Stimulated activated CD4-positive, alpha-beta T cell treated with anti-CD3 and anti-CD28 coated beads, Interleukin-4, amount 100 ng/mL, for 4 hours (primary cell): ENCODE data around the gene POU2F2.
"Not testable (repeated sequence)": the region's sequence is repeated elsewhere in the genome, so short reads cannot be mapped to it uniquely, and the experiment has no call there.

Experiments used
- DNase-seq, 2 experiments: peaks; one replicate each; pipeline ENCODE4 v3.0.0-alpha.2; 2020

Gene POU2F2

DNA sequence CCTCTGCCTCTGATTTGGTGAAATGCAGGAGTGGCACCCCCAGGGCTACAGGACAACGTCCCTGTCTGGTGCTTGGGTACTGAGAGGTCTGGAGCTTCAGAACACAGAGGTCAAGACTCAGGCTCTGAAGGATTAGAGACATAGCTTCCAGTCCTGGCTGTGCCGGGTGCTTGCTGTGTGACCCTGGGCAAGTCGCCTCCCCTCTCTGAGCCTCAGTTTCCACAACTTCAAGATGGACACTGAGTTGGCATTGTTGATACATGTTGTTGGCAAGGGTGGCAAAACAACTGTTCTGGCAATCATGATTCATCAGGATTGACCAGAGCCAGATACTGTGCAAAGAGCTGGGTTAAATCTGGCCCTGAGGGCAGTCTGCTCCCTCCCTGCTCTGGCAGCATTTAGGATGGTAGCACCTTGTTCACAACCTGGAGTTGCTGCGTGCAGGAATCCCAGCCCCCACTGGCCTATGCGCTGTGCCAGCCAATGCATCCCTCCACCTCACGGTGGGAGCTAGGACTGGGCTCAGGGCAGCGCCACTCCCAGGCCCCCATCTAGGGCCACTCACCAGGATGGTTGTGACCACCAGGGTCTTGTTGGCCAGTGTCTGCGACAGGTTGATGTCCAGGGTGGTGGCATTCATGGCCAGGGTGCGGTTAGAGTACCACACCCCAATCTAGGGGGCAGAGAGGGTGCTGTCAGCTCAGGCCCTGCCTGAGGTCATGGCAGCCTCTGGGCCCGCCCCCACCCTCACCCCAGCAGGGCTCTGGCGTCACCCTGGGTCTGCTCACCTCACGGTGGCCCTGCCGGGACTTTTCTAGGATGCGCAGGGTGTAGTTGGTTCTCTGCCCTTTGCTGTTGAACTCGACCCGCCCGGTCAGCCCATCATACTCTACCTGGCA, 79.0 kb downstream of the POU2F2 start:
- no peak for DNase-seq

DNA sequence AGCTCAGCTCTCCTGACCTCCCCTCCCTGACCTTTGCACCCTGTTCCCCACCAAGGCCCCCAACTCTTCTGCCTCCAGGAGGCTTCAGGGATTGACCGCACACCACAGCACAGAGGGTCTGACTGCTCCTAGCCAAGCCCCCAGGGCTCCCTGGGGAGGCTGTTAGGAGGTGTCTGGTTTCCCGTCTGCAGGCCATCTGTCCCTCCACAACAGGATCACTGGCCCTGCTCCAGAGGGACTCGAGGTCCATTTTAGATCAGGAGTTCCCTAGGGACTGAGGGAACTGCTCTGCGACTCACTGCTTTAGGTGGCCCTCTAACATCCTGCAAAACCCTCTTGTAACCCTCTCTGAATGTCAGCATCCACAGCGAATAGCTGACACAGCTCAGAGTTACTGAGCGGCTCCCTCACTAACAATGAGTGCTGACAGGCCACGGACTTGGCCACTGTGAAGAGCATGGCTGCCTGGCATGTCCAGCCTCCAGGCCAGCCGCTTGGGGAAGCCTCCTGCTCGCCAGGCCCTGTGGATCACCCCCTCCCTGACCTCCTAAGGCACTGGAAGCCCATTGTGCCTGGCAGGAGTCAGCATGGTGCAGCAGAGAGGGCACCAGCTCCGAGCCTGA, 79.9 kb downstream of the POU2F2 start:
- no peak for DNase-seq

DNA sequence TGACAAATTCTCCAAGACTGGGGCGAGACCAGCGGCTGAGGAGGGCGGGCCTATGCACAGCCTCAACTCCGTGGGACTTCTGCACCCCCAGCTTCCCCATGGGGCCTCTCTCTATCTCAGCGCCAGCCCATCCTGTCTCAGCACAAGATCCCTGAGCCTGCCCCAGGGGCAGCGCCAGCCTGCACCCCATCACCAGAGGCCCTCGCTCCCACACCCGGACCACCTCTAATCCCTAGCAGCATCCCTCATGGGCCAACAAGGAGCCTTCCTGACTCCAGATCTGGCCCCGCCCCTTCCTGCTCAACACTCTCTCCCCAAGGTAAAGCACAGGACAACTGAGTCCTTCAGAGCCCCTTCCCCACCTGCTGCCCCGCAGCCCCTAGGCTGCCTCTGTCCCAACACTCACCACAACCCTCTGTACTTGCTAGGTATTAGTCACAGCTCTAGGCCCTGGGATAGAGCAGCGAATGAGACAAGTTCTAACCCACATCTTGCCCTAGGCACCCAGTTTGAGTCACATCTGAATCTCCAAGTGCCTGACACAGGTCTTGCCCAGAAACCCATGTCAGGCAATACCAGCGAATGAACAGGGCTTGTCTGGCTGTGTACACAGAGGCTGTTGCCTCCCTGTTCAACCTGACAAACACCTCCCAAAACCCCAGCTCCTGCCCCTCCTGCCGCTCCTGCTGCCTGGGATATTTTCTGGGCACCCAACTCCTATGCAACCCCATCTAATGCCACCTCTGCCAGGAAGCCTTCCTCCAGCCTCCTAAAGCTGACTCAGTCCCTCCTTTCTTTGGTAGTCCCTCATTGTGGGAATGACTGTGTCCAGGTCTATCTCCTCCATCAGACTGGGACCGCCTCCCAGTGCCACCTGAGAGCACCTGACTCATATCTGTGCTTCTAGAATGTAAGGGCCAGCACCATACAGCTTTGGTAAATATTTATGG, 80.8 kb downstream of the POU2F2 start:
- no peak for DNase-seq

DNA sequence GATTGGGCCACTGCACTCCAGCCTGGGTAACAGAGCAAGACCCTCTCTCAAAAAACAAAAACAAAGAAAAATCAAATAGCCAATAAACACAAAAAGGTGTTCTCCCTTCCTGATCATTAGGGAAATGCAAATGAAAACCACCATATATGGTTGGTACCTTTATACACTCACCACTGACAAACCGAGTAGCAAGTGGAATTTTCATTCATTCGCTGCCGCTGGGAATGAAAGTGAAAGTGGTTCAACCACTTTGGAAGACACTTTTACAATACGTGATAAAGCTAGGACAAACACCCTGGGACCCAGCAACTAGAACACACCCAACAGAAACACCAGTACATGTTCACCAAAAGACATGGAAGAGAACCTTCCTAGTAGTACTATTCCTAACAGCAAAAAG, 83.3 kb downstream of the POU2F2 start:
- DNase-seq = peak in 1 of 2 experiments; percentile 14

DNA sequence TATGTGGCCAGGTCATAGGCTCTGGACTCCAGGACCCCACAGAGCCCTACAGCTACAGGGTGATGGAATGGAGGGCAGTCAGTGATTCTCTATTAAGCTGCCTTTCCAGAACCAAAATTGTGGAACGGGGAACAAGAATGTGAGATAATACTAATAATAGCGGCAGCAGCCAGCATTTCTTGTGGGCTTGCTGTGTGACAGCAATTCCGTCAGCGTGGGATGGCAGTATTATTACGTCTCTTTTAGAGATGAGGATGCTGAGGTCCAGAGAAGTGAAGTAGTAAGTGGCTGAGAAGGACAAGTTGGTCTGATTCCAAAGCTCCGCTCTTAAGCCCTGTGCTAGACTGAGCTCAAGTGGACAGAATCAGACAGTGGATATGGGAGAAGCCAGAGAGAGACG, 86.7 kb downstream of the POU2F2 start:
- no peak for DNase-seq

DNA sequence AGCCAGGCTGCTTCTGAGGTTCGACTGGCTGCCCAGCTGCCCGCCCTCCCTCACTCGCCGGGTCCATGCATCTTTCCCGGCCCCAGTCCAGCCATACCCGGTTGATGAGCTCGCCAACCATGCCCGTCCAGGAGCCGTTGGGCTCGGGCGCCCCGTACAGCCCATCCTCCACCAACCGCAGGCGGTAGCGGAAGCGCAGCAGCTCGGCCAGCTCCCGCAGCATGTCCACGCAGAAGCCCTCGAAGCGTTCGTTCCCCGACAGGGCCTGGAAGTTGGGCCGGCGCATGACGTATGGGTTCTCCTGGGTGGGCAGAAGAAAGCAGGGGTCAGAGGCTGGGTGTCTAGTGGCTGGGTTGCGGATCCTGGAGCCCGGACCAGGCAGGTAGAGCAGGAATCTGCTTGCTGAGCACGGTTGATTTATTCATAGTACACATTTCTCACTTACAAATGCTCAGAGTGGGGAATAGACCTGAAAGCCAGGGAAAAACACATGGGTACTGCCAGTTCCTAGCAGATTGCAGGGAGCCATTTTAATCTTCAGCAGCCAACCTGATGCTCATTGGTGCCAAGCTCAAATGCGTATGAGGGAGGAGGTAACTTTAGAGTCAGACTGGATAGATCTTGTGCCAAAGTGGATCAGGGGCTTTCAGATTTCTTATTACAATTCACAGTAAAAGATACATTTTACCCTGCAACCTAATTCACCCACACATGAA, 89.6 kb downstream of the POU2F2 start:
- no peak for DNase-seq

DNA sequence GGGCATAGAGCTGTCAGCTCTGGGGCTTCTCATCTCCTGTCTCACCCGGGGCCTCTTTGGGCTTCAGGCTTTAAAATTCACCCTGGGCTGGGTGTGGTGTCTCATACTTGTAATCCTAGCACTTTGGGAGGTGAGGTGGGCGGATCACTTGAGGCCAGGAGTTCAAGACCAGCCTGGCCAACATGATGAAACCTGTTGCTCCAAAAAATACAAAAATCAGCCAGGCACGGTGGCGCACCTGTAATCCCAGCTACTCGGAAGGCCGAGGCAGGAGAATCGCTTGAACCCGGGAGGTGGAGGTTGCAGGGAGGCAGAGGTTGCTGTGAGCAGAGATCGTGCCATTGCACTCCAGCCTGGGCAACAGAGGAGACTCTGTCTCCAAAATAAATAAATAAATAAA, 91.8 kb downstream of the POU2F2 start:
- not testable (repeated sequence) for DNase-seq

DNA sequence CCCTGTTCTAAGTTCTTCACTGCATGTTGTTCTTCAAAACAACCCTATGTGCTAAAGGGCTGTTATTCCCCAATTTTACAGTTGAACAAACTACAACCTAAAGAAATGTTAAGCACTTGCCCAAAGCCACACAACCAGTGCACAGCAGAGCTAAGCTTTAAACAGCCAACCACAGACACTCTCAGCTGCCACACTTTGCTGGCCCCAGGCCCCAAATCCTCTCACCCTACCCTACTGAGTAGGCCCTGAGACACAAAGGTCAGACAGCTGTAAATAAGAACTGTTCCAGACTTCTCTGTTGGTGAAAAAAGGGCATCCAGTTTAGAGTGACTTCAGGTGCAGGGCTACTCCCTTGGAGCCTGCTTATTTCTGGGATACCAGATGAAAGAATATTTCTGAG, 92.2 kb downstream of the POU2F2 start:
- DNase-seq = no peak

DNA sequence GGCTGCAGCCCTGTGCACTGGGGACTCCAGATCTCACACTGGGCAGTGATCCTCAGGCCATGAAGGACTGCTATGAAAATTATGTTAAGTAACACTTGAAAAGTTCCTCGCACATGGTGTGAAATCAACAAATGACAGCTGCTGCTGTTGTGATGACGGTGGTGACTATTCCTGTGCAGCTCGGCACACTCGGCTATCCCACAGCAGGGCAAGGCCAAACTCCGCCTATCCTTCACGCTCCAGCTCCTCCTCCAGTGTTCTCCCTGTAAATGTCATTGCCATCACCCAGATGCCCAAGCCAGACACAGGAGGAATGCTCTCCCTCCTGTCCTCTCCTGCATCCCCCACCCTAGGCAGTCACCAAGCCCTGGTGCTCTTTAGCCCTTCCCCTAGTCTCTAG, 93.6 kb downstream of the POU2F2 start:
- no peak for DNase-seq

DNA sequence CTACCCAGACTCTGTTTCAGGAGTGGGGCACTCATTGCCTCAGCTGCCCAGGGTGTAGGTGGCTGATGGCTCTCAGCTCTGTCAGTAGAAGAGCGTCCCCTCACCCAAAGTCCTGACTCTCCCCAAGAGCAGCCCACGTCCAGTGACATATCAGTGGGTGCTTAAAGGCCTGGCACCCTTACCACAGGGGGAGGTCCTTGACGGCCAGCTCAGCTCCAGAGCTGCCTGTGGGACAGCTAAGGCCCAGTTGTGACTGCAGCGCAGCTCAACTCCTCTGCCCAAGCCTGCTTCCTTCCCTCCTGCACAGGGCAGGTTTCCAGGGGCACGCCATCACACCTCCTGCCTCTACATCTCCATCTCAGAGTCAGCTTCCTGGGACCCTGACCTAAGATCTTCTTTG, 94.6 kb downstream of the POU2F2 start:
- no peak for DNase-seq
